GM19035 (cell line): ENCODE data around the gene SYCE3.

Source experiments
- ATAC-seq: cut with Tn5 transposase; IDR thresholded peaks from one replicate; pipeline ENCODE4 v1.9.1; 2021; ENCODE audit not compliant: unreplicated experiment

SYCE3 gene

DNA sequence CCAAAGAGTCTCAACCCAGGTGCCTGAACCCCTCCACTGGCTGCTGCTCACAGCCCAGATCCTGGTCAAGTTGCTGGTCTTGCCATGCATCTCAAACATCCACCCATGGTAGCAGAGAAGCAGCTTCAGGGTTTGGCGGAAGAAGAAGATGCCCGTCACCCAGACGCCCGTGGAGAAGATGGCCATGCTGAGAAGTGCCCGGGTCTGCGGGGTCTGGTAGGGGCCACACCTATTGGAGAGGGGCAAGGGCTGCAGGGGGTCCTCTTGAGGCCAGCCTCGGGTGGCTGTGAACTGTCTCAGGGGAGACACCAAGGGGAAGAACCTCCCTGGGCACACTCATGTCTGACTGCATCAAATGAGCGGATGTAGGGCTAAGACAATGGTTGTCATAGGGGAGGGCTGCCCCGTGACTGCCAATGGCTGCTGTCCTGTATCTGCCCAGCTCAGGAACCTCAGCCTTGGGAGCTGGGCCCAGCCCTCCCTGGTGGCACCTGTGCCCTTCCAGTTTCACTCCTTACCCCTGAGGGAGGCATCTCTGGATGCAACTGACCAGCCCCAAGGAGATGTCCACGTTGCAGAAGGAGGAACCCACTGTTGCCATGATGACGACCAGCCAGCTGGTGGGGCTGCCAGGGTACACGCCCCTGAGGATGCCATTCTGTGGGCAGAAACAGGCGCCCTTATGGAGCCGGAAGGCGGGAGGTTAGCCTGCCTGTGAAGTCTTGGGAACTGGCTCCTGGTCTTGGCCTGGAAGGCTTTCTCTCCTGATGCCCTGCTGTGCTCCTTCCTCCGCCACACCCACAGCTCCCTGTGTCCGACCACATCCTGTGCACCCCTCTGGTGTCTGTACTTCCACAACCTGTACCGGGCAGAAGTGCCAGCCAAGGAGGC, 14.3 kb upstream of the SYCE3 start:
- ATAC-seq, result no peak

DNA sequence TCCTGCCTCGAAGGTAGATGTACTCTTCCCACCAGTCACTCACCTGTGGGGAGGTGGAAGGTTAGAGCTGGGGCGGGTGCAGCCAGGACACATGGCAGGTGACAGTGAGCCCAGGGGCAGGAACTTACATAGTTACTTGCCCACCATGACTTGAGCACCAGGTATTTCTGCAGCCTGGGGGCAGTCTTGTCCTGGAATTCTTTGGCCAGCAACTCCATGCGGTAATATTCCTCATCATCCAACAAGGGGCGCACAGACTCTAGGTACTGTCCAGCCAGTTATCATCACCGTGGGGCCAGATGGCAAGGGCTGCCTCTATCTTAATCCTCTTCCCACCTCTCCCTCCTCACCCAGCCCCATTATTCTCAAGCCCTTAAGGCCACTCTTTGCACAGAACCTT, 13.4 kb upstream of the SYCE3 start:
- ATAC-seq, result no peak

DNA sequence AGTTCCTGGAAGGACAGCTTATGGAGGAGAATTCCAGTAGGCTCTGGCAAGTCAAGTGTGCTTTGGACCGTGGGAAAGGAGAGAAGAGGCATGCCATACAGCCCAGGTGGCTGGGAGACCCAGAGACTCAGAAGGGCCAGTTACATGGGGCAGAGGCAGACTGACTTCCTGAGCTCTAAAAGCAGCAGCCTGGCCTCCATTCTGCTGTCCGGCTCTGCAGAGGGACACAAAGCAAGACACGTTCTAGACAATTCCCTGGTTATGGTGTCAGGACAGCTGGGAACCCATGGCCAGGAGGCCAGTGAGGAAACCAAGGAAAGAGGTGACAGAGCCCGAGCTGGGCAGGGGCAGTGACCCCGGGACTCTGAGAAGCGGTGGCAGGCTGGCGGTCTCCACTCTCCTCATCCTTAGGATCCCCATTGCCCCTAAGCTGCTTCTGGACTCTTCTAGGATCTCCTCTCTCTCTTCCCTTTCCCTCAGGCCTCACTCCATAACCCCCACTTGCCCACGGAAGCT, 12.8 kb upstream of the SYCE3 start:
- no peak for ATAC-seq

DNA sequence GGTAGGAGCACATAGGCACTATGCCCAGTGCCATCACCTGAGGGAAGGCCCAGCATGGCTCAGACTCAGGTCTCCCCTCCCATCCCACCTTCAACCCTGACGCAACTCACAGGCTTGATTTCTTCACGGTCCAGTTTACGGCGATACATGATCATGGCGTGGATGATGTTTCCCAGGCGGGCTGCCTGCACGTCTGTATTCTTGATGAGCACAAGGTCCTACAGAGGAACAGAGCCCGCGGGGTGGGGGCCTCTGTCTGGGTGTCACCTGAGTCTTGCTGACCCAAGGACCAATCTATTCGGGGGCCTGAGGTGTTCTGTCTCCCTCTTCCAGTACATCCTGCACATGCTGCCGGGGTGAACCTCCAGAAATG, 11.7 kb upstream of the SYCE3 start:
- no peak for ATAC-seq

- ATAC-seq, result no peak
Measured at GRCh38 chr22:50573491-50574382, 11.0 kb upstream of the SYCE3 start.

DNA sequence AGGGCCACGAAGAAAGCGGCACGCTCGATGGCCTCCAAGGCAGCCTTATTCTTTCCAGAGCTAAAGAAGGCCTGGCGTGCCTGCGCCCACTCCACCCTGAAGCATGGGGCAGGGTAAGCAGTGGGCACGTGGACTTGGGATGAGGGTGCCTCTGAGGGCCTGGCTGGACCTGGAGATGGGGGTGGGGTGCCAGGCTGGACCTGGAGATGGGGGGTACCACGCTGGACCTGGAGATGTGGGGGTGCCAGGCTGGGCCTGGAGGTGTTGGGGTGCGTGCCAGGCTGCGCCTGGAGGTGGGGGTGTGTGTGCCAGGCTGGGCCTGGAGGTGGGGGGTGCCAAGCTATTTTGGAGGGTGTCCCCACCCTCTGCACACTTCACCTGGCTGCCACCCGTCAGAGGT, 10.2 kb upstream of the SYCE3 start:
- no peak for ATAC-seq

GRCh38 chr22:50571264-50572175, 8.8 kb upstream of the SYCE3 start:
- no peak for ATAC-seq

DNA sequence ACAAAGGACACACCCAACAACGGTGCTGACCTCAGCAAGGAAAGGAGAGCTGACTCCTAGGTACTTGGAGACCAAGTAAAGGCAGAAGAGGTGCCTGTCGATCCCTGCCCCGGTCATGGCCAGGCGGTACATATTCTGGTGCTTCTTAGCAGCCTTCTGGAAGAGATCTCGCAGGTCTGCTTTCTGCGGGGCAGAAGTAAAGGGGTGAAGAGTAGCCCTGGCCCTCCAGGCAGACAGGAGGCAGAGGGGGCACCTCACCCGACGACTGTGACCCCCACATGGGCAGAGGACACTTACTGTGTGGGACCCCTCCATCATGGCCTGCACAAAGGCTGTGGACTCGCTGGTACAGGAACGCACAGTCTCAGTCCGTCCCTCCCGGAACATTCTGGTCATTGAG, 8.1 kb upstream of the SYCE3 start:
- no peak for ATAC-seq

- no peak for ATAC-seq
Measured at GRCh38 chr22:50569896-50570535, 7.3 kb upstream of the SYCE3 start.

- ATAC-seq, result no peak
Measured at GRCh38 chr22:50569041-50569459, 6.3 kb upstream of the SYCE3 start.

DNA sequence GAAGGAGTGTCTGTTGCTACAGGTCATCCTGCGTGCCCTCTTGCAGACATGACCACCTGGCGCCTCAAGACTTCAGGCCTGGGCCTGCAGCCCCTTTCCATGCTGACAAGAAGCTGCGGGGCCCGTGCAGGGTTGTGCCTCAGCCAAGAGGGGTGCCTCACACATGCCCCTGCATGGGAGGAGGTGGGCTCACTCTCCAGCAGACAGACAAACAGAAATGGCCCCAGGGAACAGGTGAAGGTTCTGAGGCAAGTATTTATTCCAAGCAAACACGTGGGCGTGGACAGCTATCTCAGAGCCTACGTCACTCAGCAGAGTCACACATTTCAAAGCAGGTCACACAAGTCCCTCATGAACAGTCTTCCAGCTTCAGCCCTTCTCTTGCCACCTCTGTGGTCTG, 5.9 kb upstream of the SYCE3 start:
- no peak for ATAC-seq

DNA sequence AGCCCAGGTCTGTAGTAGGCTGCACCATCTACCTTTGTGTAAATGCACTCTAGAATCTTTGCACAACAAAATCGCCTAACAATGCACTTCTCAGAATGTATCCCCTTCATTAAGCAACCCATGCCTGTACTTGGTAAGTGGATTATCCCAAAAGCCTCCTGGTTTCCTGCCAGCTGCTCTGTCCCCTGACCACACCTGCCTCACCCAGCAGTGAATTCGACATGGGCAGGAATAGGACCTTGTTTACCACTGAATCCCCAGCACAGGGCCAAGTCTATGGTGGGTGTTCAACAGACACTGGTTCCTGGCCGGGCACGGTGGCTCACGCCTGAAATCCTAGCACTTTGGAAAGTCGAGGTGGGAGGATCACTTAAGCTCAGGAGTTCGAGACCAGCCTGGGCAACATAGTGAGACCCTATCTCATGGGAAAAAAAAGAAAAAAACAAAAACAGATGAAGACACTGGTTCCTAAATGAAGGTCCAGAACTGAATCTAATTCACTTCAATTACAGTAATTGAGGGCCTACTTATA, 5.1 kb upstream of the SYCE3 start:
- no peak for ATAC-seq

- ATAC-seq, result no peak
Measured at GRCh38 chr22:50564289-50564688, 1.6 kb upstream of the SYCE3 start.

DNA sequence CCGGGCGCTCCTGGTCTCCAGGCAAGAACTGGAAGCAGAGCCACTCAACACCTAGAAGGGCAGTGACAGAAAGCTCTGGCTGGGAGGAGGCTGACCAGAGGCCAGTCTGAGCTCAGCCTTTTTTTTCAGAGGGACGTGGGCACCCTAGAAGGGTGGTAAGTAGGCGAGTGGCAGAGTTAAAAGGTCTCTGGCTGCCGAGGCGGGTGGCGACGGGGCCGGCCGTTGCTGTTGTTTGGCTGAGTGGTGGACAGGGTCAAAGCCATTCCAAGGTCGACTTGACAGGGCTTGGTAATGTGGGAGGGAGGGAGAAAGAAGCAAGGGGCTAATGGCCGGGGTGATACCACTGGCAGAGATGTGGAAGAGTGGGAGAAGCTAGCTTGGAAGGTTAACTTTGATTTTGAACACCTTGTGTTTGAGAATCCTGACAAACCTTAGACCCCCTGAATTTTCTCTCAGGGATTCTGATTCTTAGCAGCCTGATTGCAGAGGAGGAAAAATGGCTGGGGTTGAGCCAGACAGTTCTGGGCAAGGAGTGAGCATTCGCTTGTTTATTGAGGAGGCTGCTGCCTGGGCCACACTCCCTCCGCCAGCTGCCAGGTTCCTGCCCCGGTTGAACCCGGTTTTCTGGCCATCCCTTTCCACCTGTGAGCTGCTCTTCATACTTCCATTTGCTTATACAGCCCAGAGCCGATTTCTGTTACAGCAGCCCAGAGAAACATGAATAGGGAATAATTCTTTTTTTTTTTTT, 868 bp upstream of the SYCE3 start:
- no peak for ATAC-seq

- no peak for ATAC-seq
Measured at GRCh38 chr22:50561401-50562358, 1.0 kb downstream of the SYCE3 start.

- no peak for ATAC-seq
Measured at GRCh38 chr22:50560034-50560433, 2.7 kb downstream of the SYCE3 start.

DNA sequence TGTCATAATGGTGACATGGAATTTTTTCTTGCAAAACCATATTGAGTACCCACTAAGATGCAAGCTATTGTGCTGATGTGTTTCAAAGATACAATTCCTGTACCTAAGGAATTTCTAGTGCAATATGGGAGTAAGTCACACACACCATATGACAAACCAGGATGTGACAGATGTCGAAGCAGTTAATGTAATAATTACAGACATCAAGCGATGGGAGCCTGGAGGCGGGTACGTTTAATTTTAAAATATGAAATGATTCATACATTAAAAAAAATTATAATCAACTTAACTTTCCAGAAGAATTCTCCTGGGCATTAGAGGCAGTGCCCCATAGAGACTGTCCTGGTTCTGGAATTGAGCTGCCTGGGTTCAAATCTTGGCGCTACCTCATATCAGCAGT, 6.0 kb downstream of the SYCE3 start:
- ATAC-seq, result no peak

- ATAC-seq, result no peak
Measured at GRCh38 chr22:50553310-50553709, 9.4 kb downstream of the SYCE3 start.
